DMS153 treated with DMSO at 0.1 percent for 48 hours (cell line): ENCODE measurements around the gene ADK.
A peak's percentile ranks its signal among the peaks of the same experiment; 100 is the strongest.
"Not testable (repeated sequence)": the region's sequence is repeated elsewhere in the genome, so short reads cannot be mapped to it uniquely, and the experiment has no call there.

Experiments used
- DNase-seq: peaks from one replicate; lab custom pipeline; 2025; ENCODE audit not compliant: unreplicated experiment; lab: John Stamatoyannopoulos, UW

ADK gene

GRCh38 chr10:74145133-74145532, 5.9 kb upstream of the ADK start:
- DNase-seq: no peak

- DNase-seq: not testable (repeated sequence)
Observed at GRCh38 chr10:74146980-74147379, 4.0 kb upstream of the ADK start.

GRCh38 chr10:74150204-74150989, 624 bp upstream of the ADK start, which contains the start of gene AP3M1:
Gene AP3M1 (minus strand): TSS chr10:74150828. CDS start chr10:74138379, 12,449 bp downstream.
- no peak for DNase-seq

- DNase-seq: no peak
Observed at GRCh38 chr10:74151879-74152722, 1.1 kb downstream of the ADK start.

GRCh38 chr10:74153123-74153522, 2.1 kb downstream of the ADK start:
- DNase-seq: no peak

- no peak for DNase-seq
Observed at GRCh38 chr10:74153676-74154075, 2.7 kb downstream of the ADK start.

GRCh38 chr10:74156919-74157289, 5.9 kb downstream of the ADK start:
- no peak for DNase-seq

- DNase-seq: no peak
Observed at GRCh38 chr10:74160013-74160412, 9.0 kb downstream of the ADK start.

- DNase-seq: no peak
Observed at GRCh38 chr10:74163319-74164068, 12.5 kb downstream of the ADK start.

- DNase-seq: no peak
Observed at GRCh38 chr10:74164716-74165529, 13.9 kb downstream of the ADK start.

- DNase-seq: no peak
Observed at GRCh38 chr10:74165530-74165901, 14.5 kb downstream of the ADK start.

- no peak for DNase-seq
Observed at GRCh38 chr10:74167443-74167842, 16.4 kb downstream of the ADK start.

- no peak for DNase-seq
Observed at GRCh38 chr10:74171625-74172024, 20.6 kb downstream of the ADK start.

- no peak for DNase-seq
Observed at GRCh38 chr10:74174521-74174920, 23.5 kb downstream of the ADK start.

GRCh38 chr10:74175510-74176379, 24.7 kb downstream of the ADK start:
- peak; percentile 41 for DNase-seq

- DNase-seq: peak; percentile 98
Observed at GRCh38 chr10:74176380-74177139, 25.5 kb downstream of the ADK start.

- no peak for DNase-seq
Observed at GRCh38 chr10:74177140-74177677, 26.2 kb downstream of the ADK start.

GRCh38 chr10:74178042-74178791, 27.2 kb downstream of the ADK start:
- DNase-seq: no peak
